ENCODE data around the gene RRP12. TPM values are rescaled to one million over a fixed set of nuclear protein-coding genes. Genes with fewer than 3 reads are reported as not detected.

Gene RRP12
- total RNA-seq, 2 donors from 2014 or later: 11.5 to 30.4 TPM

GRCh38 chr10:97323501-97323900 lies 77.6 kb downstream of the RRP12 start:
- H3K4me1 ChIP-seq: peaks cover 3% of the 10 kb centered on the region
- no peak for TF ChIP-seq CTCF (IDR thresholded peaks at IDR 0.05)
- H3K4me3 ChIP-seq: no peak overlapping the region
- no peak overlapping the region for H3K27ac ChIP-seq
- no peak for DNase-seq
- intact Hi-C loops (cut with DNase I): no loop called here
- H3K27me3 ChIP-seq: no peaks in the 10 kb centered on the region
- no peak overlapping the region for H3K9ac ChIP-seq (ENCODE audit: low read depth in 2 of 2, low read length in 2 of 2)
- no peaks in the 10 kb centered on the region for H3K9me3 ChIP-seq
- H3K36me3 ChIP-seq: no peaks in the 10 kb centered on the region

GRCh38 chr10:97321804-97322190 lies 79.3 kb downstream of the RRP12 start:
- Histone ChIP-seq H3K9ac (ENCODE audit: low read depth in 2 of 2, low read length in 2 of 2) (no peak overlapping the region), H3K9me3 (no peaks in the 10 kb centered on the region), H3K4me1 (peaks cover 3% of the 10 kb centered on the region), H3K27ac (no peak overlapping the region), H3K27me3 (no peaks in the 10 kb centered on the region), H3K4me3 (no peak overlapping the region), H3K36me3 (no peaks in the 10 kb centered on the region)
- TF ChIP-seq CTCF (IDR thresholded peaks at IDR 0.05): no peak
- DNase-seq: no peak
- intact Hi-C loops (cut with DNase I): no loop called here

- intact Hi-C loops (cut with DNase I): no loop called here
- Histone ChIP-seq H3K9ac (ENCODE audit: low read depth in 2 of 2, low read length in 2 of 2) (peak overlapping the region; percentile 64 to 83), H3K4me3 (peak overlapping the region; percentile 80), H3K4me1 (peaks cover 3% of the 10 kb centered on the region), H3K36me3 (no peaks in the 10 kb centered on the region), H3K27me3 (no peaks in the 10 kb centered on the region), H3K9me3 (no peaks in the 10 kb centered on the region), H3K27ac (no peak overlapping the region)
- DNase-seq: peak; percentile 45
- TF ChIP-seq CTCF (IDR thresholded peaks at IDR 0.05): no peak
Observed at GRCh38 chr10:97321032-97321803, 79.9 kb downstream of the RRP12 start.

- DNase-seq: peak; percentile 36
- Histone ChIP-seq H3K27ac (peak overlapping the region; percentile 96), H3K9me3 (no peaks in the 10 kb centered on the region), H3K4me1 (peaks cover 3% of the 10 kb centered on the region), H3K4me3 (peak overlapping the region; percentile 80), H3K36me3 (no peaks in the 10 kb centered on the region), H3K9ac (ENCODE audit: low read depth in 2 of 2, low read length in 2 of 2) (peak overlapping the region; percentile 79 to 83), H3K27me3 (no peaks in the 10 kb centered on the region)
- TF ChIP-seq CTCF (IDR thresholded peaks at IDR 0.05): no peak
- intact Hi-C loops (cut with DNase I): no loop called here
Observed at GRCh38 chr10:97320480-97321031, 80.6 kb downstream of the RRP12 start.

- Histone ChIP-seq H3K4me3 (peak overlapping the region; percentile 80), H3K36me3 (no peaks in the 10 kb centered on the region), H3K9ac (ENCODE audit: low read depth in 2 of 2, low read length in 2 of 2) (peak overlapping the region; percentile 79 to 83), H3K9me3 (no peaks in the 10 kb centered on the region), H3K27ac (peak overlapping the region; percentile 96), H3K27me3 (no peaks in the 10 kb centered on the region), H3K4me1 (peaks cover 3% of the 10 kb centered on the region)
- DNase-seq: peak; percentile 69
- TF ChIP-seq CTCF (IDR thresholded peaks at IDR 0.05): no peak
- intact Hi-C loops (cut with DNase I): no loop called here
Observed at GRCh38 chr10:97319671-97320479, 81.3 kb downstream of the RRP12 start.

Measured in colonic mucosa (tissue), 4 donors.